Tibial artery (tissue), 4 donors: Measurements from ENCODE around the gene GLI3.
A peak's percentile ranks its signal among the peaks of the same experiment; 100 is the strongest.

Experiments used
- DNase-seq, 2 donors: peaks; one replicate each; pipeline ENCODE4 v3.0.0-alpha.2; 2019
- H3K27ac ChIP-seq, 2 donors: fragments of 200-600 bp; sonication (generic) in 1 of 2; 1 replicate in 1 of 2; 2 replicates in 1 of 2; pipeline ENCODE4 v1.5.1; 2018 to 2019; ENCODE audit warnings: mild to moderate bottlenecking in 1 of 2
- H3K27me3 ChIP-seq, 2 donors: fragments of 200-600 bp; sonication (generic) in 1 of 2; one replicate each; pipeline versions ENCODE4 v1.5.1 to v1.6.0; 2016 to 2019
- H3K36me3 ChIP-seq, 3 donors: fragments of 200-600 bp; sonication (generic) in 2 of 3; one replicate each; pipeline ENCODE4 v1.5.1; 2016 to 2019; ENCODE audit warnings: mild to moderate bottlenecking in 2 of 3
- H3K4me1 ChIP-seq, 4 donors: fragments of 200-600 bp; sonication (generic) in 2 of 4; 1 replicate in 3 of 4; 2 replicates in 1 of 4; pipeline ENCODE4 v1.5.1; 2016 to 2019
- H3K4me3 ChIP-seq, 2 donors: fragments of 200-600 bp; sonication (generic) in 1 of 2; 1 replicate in 1 of 2; 2 replicates in 1 of 2; pipeline ENCODE4 v1.5.1; 2018 to 2019; ENCODE audit warnings: mild to moderate bottlenecking in 2 of 2
- H3K9me3 ChIP-seq, 3 donors: fragments of 200-600 bp; sonication (generic) in 1 of 3; one replicate each; pipeline ENCODE4 v1.5.1; 2016 to 2019
- CTCF ChIP-seq, 2 experiments: fragments of 200-600 bp in 1 of 2; fragments of 450-650 bp in 1 of 2; IDR thresholded peaks; one replicate each; pipeline ENCODE4 v1.5.1; 2017 to 2019; ENCODE audit warnings: antibody characterized with exemption in 2 of 2, mild to moderate bottlenecking in 1 of 2, moderate library complexity in 1 of 2
- intact Hi-C: fragments of 100-400 bp; cut with DNase I; formaldehyde crosslinking; loops from one replicate; pipeline ENCODE4 v1.15.0; 2023; ENCODE audit warnings: low total_unique reads

Gene GLI3

GRCh38 chr7:42197451-42197850 is 39.6 kb downstream of the GLI3 start:
- H3K36me3 ChIP-seq: no peaks in the 10 kb centered on the region
- H3K4me1 ChIP-seq: peaks cover 0 to 33% (median 5%) of the 10 kb centered on the region in 4 donors
- H3K9me3 ChIP-seq: no peaks in the 10 kb centered on the region
- no peak for TF ChIP-seq CTCF (IDR thresholded peaks at IDR 0.05)
- no peaks in the 10 kb centered on the region for H3K27me3 ChIP-seq
- DNase-seq: no peak
- H3K27ac ChIP-seq: no peak overlapping the region
- H3K4me3 ChIP-seq: no peak overlapping the region
- intact Hi-C loops: no loop called here

DNA sequence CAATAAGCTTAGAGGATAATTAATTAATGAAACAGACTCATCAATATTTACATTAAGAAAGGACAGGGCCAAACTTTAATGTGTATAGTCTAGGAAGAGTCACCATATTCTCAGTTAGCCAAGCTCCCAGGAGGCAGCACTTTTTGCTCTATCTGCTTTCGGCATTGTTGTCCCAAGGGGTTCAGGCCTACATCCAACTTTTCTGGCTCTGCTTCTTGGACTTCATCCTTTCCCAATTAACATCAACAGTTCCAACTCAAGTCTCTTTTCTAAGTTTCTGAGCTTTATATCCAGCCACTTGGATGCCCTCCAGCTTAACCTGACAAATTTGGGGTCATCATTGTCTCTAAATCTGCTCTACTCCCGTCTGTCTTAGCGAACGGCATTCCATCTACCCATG is 42.8 kb downstream of the GLI3 start:
- TF ChIP-seq CTCF (IDR thresholded peaks at IDR 0.05): no peak
- Histone ChIP-seq H3K4me1 (peaks cover 0 to 45% (median 7%) of the 10 kb centered on the region in 4 donors), H3K27ac (no peak overlapping the region), H3K4me3 (peak overlapping the region in 1 of 2 donors; percentile 17), H3K9me3 (no peaks in the 10 kb centered on the region), H3K36me3 (no peaks in the 10 kb centered on the region), H3K27me3 (no peaks in the 10 kb centered on the region)
- no peak for DNase-seq
- intact Hi-C loops: no loop called here

- TF ChIP-seq CTCF (IDR thresholded peaks at IDR 0.05): no peak
- peak overlapping the region in 1 of 2 donors; percentile 17 for H3K4me3 ChIP-seq
- H3K9me3 ChIP-seq: no peaks in the 10 kb centered on the region
- no peaks in the 10 kb centered on the region for H3K27me3 ChIP-seq
- intact Hi-C loops: no loop called here
- H3K4me1 ChIP-seq: peaks cover 0 to 38% (median 6%) of the 10 kb centered on the region in 4 donors
- no peak for DNase-seq
- H3K27ac ChIP-seq: peak overlapping the region in 1 of 2 donors; percentile 14
- H3K36me3 ChIP-seq: no peaks in the 10 kb centered on the region
Measured at GRCh38 chr7:42193471-42194129, 43.4 kb downstream of the GLI3 start.

GRCh38 chr7:42192851-42193461 is 44.1 kb downstream of the GLI3 start:
- intact Hi-C loops: no loop called here
- H3K27me3 ChIP-seq: no peaks in the 10 kb centered on the region
- no peaks in the 10 kb centered on the region for H3K9me3 ChIP-seq
- H3K4me3 ChIP-seq: no peak overlapping the region
- no peak for DNase-seq
- H3K27ac ChIP-seq: no peak overlapping the region
- no peaks in the 10 kb centered on the region for H3K36me3 ChIP-seq
- peaks cover 0 to 36% (median 6%) of the 10 kb centered on the region in 4 donors for H3K4me1 ChIP-seq
- TF ChIP-seq CTCF (IDR thresholded peaks at IDR 0.05): no peak

DNA sequence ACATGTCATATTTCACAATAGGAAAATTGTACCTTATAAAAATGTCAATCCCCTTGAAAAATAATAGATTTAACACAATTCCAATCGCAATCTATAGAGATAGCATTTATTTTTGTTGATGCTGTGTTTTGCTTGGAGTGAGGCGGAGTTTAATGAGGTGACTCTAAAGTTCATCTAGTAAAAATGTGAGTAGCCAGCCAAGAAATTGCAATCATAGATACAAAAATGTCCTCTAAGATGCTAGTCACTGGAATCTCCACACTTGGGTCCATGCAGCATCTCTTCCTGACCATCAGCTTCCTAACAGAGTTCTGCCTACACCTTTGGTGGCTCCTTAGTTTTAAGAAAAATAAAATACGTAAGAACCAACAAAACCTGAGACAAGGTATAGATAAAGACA is 44.9 kb downstream of the GLI3 start:
- TF ChIP-seq CTCF (IDR thresholded peaks at IDR 0.05): no peak
- no peak overlapping the region for H3K4me3 ChIP-seq
- no peaks in the 10 kb centered on the region for H3K27me3 ChIP-seq
- H3K36me3 ChIP-seq: no peaks in the 10 kb centered on the region
- intact Hi-C loops: no loop called here
- no peak overlapping the region for H3K27ac ChIP-seq
- DNase-seq: no peak
- H3K4me1 ChIP-seq: peaks cover 0 to 36% (median 6%) of the 10 kb centered on the region in 4 donors
- no peaks in the 10 kb centered on the region for H3K9me3 ChIP-seq
